Endothelial cell of umbilical vein (primary cell): Measurements from ENCODE around the gene ZNF644.

Experiments
- EZH2 ChIP-seq: IDR thresholded peaks from 2 replicates; pipeline ENCODE4 v1.6.1; 2012; ENCODE audit warnings: borderline replicate concordance, low read depth, mild to moderate bottlenecking, moderate library complexity, low read length, inconsistent platforms; ENCODE audit not compliant: severe bottlenecking
- FOS ChIP-seq: IDR thresholded peaks from 2 replicates; pipeline ENCODE4 v1.6.1; 2011; ENCODE audit warnings: mild to moderate bottlenecking, low read length, moderate library complexity, borderline replicate concordance; ENCODE audit not compliant: insufficient read depth
- JUN ChIP-seq: IDR thresholded peaks from 2 replicates; pipeline ENCODE4 v1.6.1; 2011; ENCODE audit warnings: borderline replicate concordance, low read depth; ENCODE audit not compliant: insufficient read length, insufficient read depth
- MAX ChIP-seq: IDR thresholded peaks from 2 replicates; pipeline ENCODE4 v1.6.1; 2011; ENCODE audit not compliant: insufficient read depth, insufficient read length
- MYC ChIP-seq: IDR thresholded peaks from one replicate; pipeline ENCODE4 v1.6.1; 2011; ENCODE audit warnings: mild to moderate bottlenecking, low read depth, low read length
- POLR2A ChIP-seq: IDR thresholded peaks from 2 replicates; pipeline ENCODE4 v1.6.1; 2012; ENCODE audit warnings: low read depth, mild to moderate bottlenecking, control low read depth, low read length
- POLR2AphosphoS5 ChIP-seq: IDR thresholded peaks from 2 replicates; pipeline ENCODE4 v1.6.1; 2012; ENCODE audit warnings: low read depth, mild to moderate bottlenecking, control low read depth, low read length, moderate library complexity; ENCODE audit not compliant: insufficient read depth
- TF ChIP-seq, protein P1 (sequence below), 2 donors: IDR thresholded peaks; 1 replicate in 1 of 2; 2 replicates in 1 of 2; pipeline ENCODE4 v1.5.1; 2011; ENCODE audit warnings: low read length in 2 of 2, mild to moderate bottlenecking in 2 of 2, moderate library complexity in 2 of 2, control low read depth in 1 of 2, inconsistent platforms in 1 of 2, low read depth in 1 of 2; ENCODE audit not compliant: insufficient read depth in 1 of 2; ENCODE audit errors: extremely low read depth in 1 of 2

- TF ChIP-seq, protein P1, sequence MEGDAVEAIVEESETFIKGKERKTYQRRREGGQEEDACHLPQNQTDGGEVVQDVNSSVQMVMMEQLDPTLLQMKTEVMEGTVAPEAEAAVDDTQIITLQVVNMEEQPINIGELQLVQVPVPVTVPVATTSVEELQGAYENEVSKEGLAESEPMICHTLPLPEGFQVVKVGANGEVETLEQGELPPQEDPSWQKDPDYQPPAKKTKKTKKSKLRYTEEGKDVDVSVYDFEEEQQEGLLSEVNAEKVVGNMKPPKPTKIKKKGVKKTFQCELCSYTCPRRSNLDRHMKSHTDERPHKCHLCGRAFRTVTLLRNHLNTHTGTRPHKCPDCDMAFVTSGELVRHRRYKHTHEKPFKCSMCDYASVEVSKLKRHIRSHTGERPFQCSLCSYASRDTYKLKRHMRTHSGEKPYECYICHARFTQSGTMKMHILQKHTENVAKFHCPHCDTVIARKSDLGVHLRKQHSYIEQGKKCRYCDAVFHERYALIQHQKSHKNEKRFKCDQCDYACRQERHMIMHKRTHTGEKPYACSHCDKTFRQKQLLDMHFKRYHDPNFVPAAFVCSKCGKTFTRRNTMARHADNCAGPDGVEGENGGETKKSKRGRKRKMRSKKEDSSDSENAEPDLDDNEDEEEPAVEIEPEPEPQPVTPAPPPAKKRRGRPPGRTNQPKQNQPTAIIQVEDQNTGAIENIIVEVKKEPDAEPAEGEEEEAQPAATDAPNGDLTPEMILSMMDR (IDR thresholded peaks at IDR 0.05; ENCODE audit: extremely low read depth in 1 of 2, insufficient read depth in 1 of 2, low read depth in 1 of 2, low read length in 2 of 2), result no peak
- TF ChIP-seq EZH2 (no peak), FOS (no peak), MAX (no peak), JUN (no peak), POLR2AphosphoS5 (no peak), POLR2A (no peak), MYC (no peak)
These were observed 110.5 kb downstream of the ZNF644 start for GRCh38 chr1:90911353-90911752.
